ENCODE data around the gene GDF9.

GDF9 gene

GRCh38 chr5:132825033-132825833, 41.0 kb downstream of the GDF9 start:
- Histone ChIP-seq H3K27ac (ENCODE audit: low read depth, low read length) (no peak overlapping the region), H3K9me3 (ENCODE audit: control insufficient read depth, insufficient read depth, low read depth, low read length) (no peaks in the 10 kb centered on the region), H3K36me3 (ENCODE audit: control insufficient read depth, insufficient read depth, low read length) (no peaks in the 10 kb centered on the region), H3K27me3 (ENCODE audit: control insufficient read depth, insufficient read depth, low read length) (peaks cover 75% of the 10 kb centered on the region), H3K9ac (ENCODE audit: low read length) (peak overlapping the region; percentile 51), H3K4me1 (ENCODE audit: control insufficient read depth, insufficient read depth, low read length) (peaks cover 31% of the 10 kb centered on the region), H3K4me3 (ENCODE audit: low read depth, low read length) (peak overlapping the region; percentile 58)

GRCh38 chr5:132824426-132824825, 41.8 kb downstream of the GDF9 start:
- H3K27ac ChIP-seq (ENCODE audit: low read depth, low read length): no peak overlapping the region
- H3K4me3 ChIP-seq (ENCODE audit: low read depth, low read length): no peak overlapping the region
- H3K36me3 ChIP-seq (ENCODE audit: control insufficient read depth, insufficient read depth, low read length): no peaks in the 10 kb centered on the region
- H3K4me1 ChIP-seq (ENCODE audit: control insufficient read depth, insufficient read depth, low read length): peaks cover 27% of the 10 kb centered on the region
- peaks cover 67% of the 10 kb centered on the region for H3K27me3 ChIP-seq (ENCODE audit: control insufficient read depth, insufficient read depth, low read length)
- H3K9me3 ChIP-seq (ENCODE audit: control insufficient read depth, insufficient read depth, low read depth, low read length): no peaks in the 10 kb centered on the region
- no peak overlapping the region for H3K9ac ChIP-seq (ENCODE audit: low read length)

DNA sequence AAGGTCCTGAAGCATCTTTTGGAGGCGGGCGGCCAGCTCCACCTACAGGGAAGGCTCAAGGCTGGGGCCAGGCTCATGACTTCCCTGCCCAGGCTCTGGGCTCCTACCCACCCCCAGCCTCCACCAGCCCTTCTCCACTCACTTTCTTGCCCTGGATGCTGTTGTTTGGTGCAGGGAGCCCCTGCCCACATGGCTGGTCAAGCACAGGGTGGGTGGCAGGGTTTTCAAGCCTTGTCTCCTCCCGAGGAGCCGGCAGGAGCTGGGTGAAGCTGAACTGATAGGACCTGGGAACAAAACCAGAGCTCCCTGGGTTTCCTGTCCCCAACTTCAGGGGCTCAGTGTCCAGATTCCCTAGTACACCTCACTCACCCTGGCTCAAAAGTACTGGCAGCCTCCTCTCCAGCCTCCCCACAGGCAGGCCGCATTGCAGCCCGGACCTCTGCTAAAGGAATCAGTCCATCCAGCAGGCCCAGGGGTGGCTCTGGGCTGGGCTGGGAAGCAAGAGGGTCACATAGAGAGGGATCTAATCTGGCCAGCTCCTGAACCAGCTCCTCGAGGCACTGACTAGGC, 42.7 kb downstream of the GDF9 start:
- Histone ChIP-seq H3K9me3 (ENCODE audit: control insufficient read depth, insufficient read depth, low read depth, low read length) (no peaks in the 10 kb centered on the region), H3K4me1 (ENCODE audit: control insufficient read depth, insufficient read depth, low read length) (peaks cover 26% of the 10 kb centered on the region), H3K9ac (ENCODE audit: low read length) (peak overlapping the region; percentile 37), H3K4me3 (ENCODE audit: low read depth, low read length) (peak overlapping the region; percentile 42), H3K27me3 (ENCODE audit: control insufficient read depth, insufficient read depth, low read length) (peaks cover 60% of the 10 kb centered on the region), H3K27ac (ENCODE audit: low read depth, low read length) (no peak overlapping the region; the same call in 1 of the 2 replicates), H3K36me3 (ENCODE audit: control insufficient read depth, insufficient read depth, low read length) (no peaks in the 10 kb centered on the region)

DNA sequence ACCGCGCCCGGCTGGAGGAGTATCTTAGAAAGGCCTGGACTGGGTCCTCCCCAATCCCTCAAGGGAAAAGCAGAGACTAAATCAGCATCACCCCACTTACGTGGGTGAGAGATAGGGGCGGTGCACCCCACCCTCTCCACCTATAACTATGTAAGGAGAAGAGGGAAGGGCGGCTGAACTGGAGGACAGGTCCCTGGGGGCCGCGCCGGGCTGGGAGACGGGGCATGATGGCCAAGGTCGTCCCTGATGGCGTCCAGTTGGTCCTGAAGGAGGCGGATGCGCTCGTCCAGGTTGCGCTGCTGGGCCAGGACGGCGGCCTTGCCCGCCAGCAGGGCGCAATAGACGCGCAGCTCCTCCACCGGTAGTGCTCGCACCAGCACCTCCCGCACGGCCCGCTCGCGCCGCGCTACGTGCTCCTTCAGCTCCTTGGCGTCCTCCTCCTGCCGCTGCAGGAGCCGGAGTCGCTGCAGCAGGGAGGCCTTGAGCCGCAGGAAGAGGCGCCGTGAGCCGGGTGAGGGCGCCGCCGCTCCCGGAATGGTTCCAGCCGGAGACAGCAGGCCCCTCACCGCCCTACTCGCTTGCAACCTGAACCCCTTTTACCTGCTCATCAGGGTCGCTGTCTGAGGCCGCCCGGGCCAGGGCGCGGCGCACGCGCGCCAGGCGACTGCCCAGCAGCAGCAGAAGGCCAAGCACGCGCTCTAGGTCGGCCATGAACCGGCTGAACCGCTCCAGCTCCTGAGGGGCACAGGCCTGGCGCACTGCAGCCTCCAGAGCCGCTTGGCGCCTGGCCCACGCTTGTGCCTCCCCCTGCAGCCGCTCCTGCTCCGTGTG, 43.4 kb downstream of the GDF9 start:
- peaks cover 56% of the 10 kb centered on the region for H3K27me3 ChIP-seq (ENCODE audit: control insufficient read depth, insufficient read depth, low read length)
- H3K36me3 ChIP-seq (ENCODE audit: control insufficient read depth, insufficient read depth, low read length): no peaks in the 10 kb centered on the region
- H3K27ac ChIP-seq (ENCODE audit: low read depth, low read length): no peak overlapping the region; the same call in 1 of the 2 replicates
- peak overlapping the region; percentile 42 for H3K4me3 ChIP-seq (ENCODE audit: low read depth, low read length)
- H3K9ac ChIP-seq (ENCODE audit: low read length): peak overlapping the region; percentile 37
- peaks cover 26% of the 10 kb centered on the region for H3K4me1 ChIP-seq (ENCODE audit: control insufficient read depth, insufficient read depth, low read length)
- no peaks in the 10 kb centered on the region for H3K9me3 ChIP-seq (ENCODE audit: control insufficient read depth, insufficient read depth, low read depth, low read length)

DNA sequence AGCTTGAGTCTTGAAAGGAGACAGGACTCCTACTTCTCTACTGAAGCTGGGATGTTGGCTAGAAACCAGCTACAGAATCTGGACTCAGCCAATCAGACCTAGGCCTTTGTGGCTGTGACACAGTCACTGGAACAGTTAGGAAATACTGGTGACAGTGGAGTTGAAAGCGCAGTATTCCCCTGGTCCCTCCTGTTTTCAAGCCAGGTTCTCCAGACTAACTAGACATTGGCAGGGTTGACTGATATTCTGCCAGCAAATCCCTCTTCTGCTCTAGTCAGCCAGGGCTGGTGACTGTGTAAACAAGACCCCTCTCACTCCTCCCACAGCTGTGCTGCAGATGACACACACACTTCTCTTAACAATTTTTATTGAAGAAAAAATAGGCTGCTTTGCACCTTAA, 44.5 kb downstream of the GDF9 start:
- Histone ChIP-seq H3K27ac (ENCODE audit: low read depth, low read length) (no peak overlapping the region), H3K36me3 (ENCODE audit: control insufficient read depth, insufficient read depth, low read length) (no peaks in the 10 kb centered on the region), H3K9ac (ENCODE audit: low read length) (no peak overlapping the region), H3K27me3 (ENCODE audit: control insufficient read depth, insufficient read depth, low read length) (peaks cover 45% of the 10 kb centered on the region), H3K4me1 (ENCODE audit: control insufficient read depth, insufficient read depth, low read length) (peaks cover 26% of the 10 kb centered on the region), H3K4me3 (ENCODE audit: low read depth, low read length) (no peak overlapping the region), H3K9me3 (ENCODE audit: control insufficient read depth, insufficient read depth, low read depth, low read length) (no peaks in the 10 kb centered on the region)

GRCh38 chr5:132821350-132821749, 44.9 kb downstream of the GDF9 start:
- H3K27me3 ChIP-seq (ENCODE audit: control insufficient read depth, insufficient read depth, low read length): peaks cover 44% of the 10 kb centered on the region
- H3K27ac ChIP-seq (ENCODE audit: low read depth, low read length): no peak overlapping the region
- H3K9ac ChIP-seq (ENCODE audit: low read length): no peak overlapping the region
- H3K36me3 ChIP-seq (ENCODE audit: control insufficient read depth, insufficient read depth, low read length): no peaks in the 10 kb centered on the region
- H3K9me3 ChIP-seq (ENCODE audit: control insufficient read depth, insufficient read depth, low read depth, low read length): no peaks in the 10 kb centered on the region
- H3K4me3 ChIP-seq (ENCODE audit: low read depth, low read length): no peak overlapping the region
- peaks cover 22% of the 10 kb centered on the region for H3K4me1 ChIP-seq (ENCODE audit: control insufficient read depth, insufficient read depth, low read length)

DNA sequence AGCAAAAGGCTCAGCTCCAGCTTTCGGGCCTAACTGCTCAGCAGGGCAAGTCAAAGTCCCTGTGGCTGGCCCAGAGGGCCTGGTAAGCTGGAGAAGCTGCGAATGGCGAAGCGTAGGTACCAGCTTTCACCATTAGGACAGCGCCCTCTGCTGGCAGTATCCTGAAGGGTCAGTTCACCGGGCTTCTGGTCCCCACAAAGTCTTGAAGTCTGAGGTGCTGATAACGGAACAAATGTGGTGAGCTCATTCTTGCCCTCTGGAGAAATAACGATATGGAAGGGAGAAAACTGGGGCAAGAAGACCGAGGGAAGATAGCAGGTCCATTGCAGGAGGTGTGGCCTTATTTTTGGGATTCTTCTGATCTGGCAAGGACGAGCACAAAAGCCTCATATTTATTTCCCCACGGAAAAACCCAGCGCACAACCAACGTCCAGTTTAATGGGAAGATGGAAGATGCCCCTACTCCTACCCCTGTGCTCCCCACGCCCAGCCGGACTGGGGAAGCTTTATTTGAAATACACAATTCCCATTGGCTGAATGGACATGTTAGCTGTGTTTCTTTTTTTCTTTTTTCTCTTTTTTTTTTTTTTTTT, 46.0 kb downstream of the GDF9 start:
- peaks cover 44% of the 10 kb centered on the region for H3K27me3 ChIP-seq (ENCODE audit: control insufficient read depth, insufficient read depth, low read length)
- no peaks in the 10 kb centered on the region for H3K9me3 ChIP-seq (ENCODE audit: control insufficient read depth, insufficient read depth, low read depth, low read length)
- H3K9ac ChIP-seq (ENCODE audit: low read length): no peak overlapping the region
- no peak overlapping the region for H3K27ac ChIP-seq (ENCODE audit: low read depth, low read length)
- no peaks in the 10 kb centered on the region for H3K36me3 ChIP-seq (ENCODE audit: control insufficient read depth, insufficient read depth, low read length)
- peaks cover 16% of the 10 kb centered on the region for H3K4me1 ChIP-seq (ENCODE audit: control insufficient read depth, insufficient read depth, low read length)
- H3K4me3 ChIP-seq (ENCODE audit: low read depth, low read length): no peak overlapping the region

DNA sequence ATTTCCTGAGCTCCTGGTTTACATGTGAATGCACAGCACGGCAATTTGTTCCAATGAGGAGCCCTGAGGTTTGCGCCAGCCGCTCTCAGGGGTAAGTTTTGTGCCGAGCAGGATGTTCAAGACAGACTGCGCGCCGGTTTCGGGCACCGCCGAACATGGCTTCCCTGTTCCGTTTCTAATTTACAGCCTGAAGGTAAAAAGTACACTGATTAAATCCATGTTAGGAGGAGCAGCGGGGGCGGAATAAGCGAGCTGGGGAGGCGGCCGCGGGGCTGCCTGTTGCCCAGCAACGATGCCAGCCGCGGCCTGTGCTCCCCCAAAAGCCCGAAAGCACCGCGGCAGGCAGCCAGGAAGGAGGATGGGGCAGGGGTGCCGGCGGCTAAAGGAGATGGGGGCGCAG, 46.8 kb downstream of the GDF9 start:
- Histone ChIP-seq H3K27me3 (ENCODE audit: control insufficient read depth, insufficient read depth, low read length) (peaks cover 44% of the 10 kb centered on the region), H3K9me3 (ENCODE audit: control insufficient read depth, insufficient read depth, low read depth, low read length) (no peaks in the 10 kb centered on the region), H3K36me3 (ENCODE audit: control insufficient read depth, insufficient read depth, low read length) (no peaks in the 10 kb centered on the region), H3K4me1 (ENCODE audit: control insufficient read depth, insufficient read depth, low read length) (peaks cover 9% of the 10 kb centered on the region), H3K4me3 (ENCODE audit: low read depth, low read length) (no peak overlapping the region), H3K27ac (ENCODE audit: low read depth, low read length) (no peak overlapping the region), H3K9ac (ENCODE audit: low read length) (no peak overlapping the region)

DNA sequence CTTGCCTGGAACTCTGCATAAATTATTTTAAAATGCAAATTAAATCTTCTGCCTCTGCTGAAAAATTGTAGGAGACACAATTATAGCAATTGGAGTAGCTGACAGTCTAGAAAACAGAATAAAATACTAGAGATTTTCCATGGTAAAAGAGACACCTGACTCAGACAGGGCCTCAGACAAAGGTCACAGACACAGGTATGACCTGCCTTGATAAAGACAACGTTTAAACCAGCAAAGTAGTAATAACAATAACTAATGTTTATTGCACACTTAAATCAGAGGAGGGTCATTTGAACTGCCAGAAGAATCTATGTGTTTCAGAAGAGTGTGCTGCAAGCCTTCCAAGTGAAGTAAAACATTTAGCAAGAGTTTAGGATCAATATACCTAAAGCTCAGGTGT, 49.3 kb downstream of the GDF9 start:
- Histone ChIP-seq H3K4me1 (ENCODE audit: control insufficient read depth, insufficient read depth, low read length) (no peaks in the 10 kb centered on the region; the same call in 1 of the 2 replicates), H3K27ac (ENCODE audit: low read depth, low read length) (no peak overlapping the region), H3K9ac (ENCODE audit: low read length) (no peak overlapping the region), H3K4me3 (ENCODE audit: low read depth, low read length) (no peak overlapping the region), H3K9me3 (ENCODE audit: control insufficient read depth, insufficient read depth, low read depth, low read length) (no peaks in the 10 kb centered on the region), H3K27me3 (ENCODE audit: control insufficient read depth, insufficient read depth, low read length) (peaks cover 58% of the 10 kb centered on the region), H3K36me3 (ENCODE audit: control insufficient read depth, insufficient read depth, low read length) (no peaks in the 10 kb centered on the region)

DNA sequence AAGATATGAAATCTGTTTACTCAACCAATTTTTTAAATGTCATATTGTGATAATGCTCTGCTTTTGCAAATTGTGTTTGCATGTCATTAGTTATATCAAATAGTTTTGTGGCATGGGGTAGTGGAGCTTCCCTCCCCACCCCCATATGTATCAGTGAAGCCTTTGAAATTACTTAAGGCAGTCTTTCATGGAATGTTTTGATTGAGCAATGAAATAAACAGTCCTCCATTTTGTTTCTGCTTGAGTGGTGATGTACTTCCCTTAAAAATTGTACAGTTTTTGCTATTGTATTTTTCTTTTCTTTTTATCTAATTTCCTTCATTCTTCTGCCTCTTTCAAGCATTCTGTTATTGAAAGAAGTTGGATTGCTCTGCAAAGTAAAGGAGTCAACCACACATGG, 49.7 kb downstream of the GDF9 start:
- no peak overlapping the region for H3K4me3 ChIP-seq (ENCODE audit: low read depth, low read length)
- H3K27me3 ChIP-seq (ENCODE audit: control insufficient read depth, insufficient read depth, low read length): peaks cover 60% of the 10 kb centered on the region

More for the DNA sequence above, 49.7 kb downstream of the GDF9 start:
- Histone ChIP-seq H3K9ac (ENCODE audit: low read length) (no peak overlapping the region), H3K36me3 (ENCODE audit: control insufficient read depth, insufficient read depth, low read length) (no peaks in the 10 kb centered on the region), H3K27ac (ENCODE audit: low read depth, low read length) (no peak overlapping the region), H3K9me3 (ENCODE audit: control insufficient read depth, insufficient read depth, low read depth, low read length) (no peaks in the 10 kb centered on the region), H3K4me1 (ENCODE audit: control insufficient read depth, insufficient read depth, low read length) (no peaks in the 10 kb centered on the region; the same call in 1 of the 2 replicates)
